Erythroblast (primary cell): Measurements from ENCODE around the gene KLF13.

ENCODE experiments used
- GATA1 ChIP-seq: IDR thresholded peaks from 2 replicates; pipeline ENCODE4 v1.6.1; 2011; ENCODE audit warnings: low read depth, mild to moderate bottlenecking, control low read depth, low read length, moderate library complexity
- POLR2A ChIP-seq: IDR thresholded peaks from 2 replicates; pipeline ENCODE4 v1.6.1; 2011; ENCODE audit warnings: mild to moderate bottlenecking, low read length

GRCh38 chr15:31389576-31389975, 62.9 kb downstream of the KLF13 start:
- no peak for TF ChIP-seq POLR2A
- TF ChIP-seq GATA1: no peak
